ENCODE results near the gene DNHD1. TPM values are rescaled to one million over a fixed set of nuclear protein-coding genes. Genes with fewer than 3 reads are reported as not detected.

Gene DNHD1
- total and polyA plus RNA-seq, 9 of the 15 experiments (the other 6 are each of a cell fraction or from before 2014, with no cell fraction given) = 0.82 to 9.7 (median 3.8) TPM

- TF ChIP-seq MEF2D (tag; conservative IDR thresholded peaks at IDR 0.05; ENCODE audit: low read depth) (no peak), HEY1 (CRISPR knock-in tag; IDR thresholded peaks at IDR 0.05; ENCODE audit: borderline replicate concordance) (no peak), ZNF253 (CRISPR knock-in tag; conservative IDR thresholded peaks at IDR 0.05) (no peak), KDM4B (IDR thresholded peaks at IDR 0.05; ENCODE audit: borderline replicate concordance in 2 of 2, low read depth in 1 of 2) (no peak), ZNF75A (CRISPR knock-in tag; IDR thresholded peaks at IDR 0.05) (no peak)
Observed at GRCh38 chr11:6587360-6587953, 90.4 kb downstream of the DNHD1 start (continued).

DNA sequence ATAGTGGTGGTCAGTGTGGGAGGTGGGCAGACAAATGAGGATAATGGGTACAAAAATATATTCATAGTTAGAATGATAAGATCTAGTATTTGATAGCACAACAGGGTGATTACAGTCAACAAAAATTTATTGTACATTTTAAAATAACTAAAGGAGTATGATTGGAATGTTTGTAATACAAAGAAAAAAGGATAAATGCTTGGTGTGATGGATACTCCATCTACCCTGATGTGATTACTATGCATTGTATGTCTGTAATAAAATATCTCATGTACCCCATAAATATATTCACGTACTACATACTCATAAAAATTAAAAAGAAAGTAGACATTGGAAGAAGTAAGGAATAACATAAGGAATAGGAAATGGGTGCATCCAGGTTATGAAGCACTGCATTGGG lies 90.9 kb downstream of the DNHD1 start:
- no peak overlapping the region for H2AFZ ChIP-seq (ENCODE audit: low read depth, low read length)
- ATAC-seq (no peak), FAIRE-seq (no peak), DNase-seq (ENCODE audit: extremely low read depth in 1 of 4, low spot score in 3 of 4) (no peak)
- peaks cover 8% of the 10 kb centered on the region; the same call in 2 of the 3 replicates for H3K36me3 ChIP-seq (ENCODE audit: control insufficient read depth, insufficient read depth, low read length)
- no peaks in the 10 kb centered on the region for H3K9me1 ChIP-seq (ENCODE audit: control insufficient read depth, insufficient read depth, low read length)
- H3K27ac ChIP-seq (ENCODE audit: extremely low read depth, low read depth, low read length) = no peak overlapping the region
- no peak overlapping the region for H3K4me2 ChIP-seq (ENCODE audit: insufficient read depth, low read length)
- CTCF ChIA-PET (ENCODE audit: low intra/inter-chr PET ratio) = no interaction called here
- in situ Hi-C loops (cut with MboI) (no loop called here), intact Hi-C loops (cut with micrococcal nuclease) (no loop called here)
- BruUV-seq (replicated peaks) = no TSS peak
- WGBS (ENCODE audit: insufficient coverage, low coverage, missing lambda C conversion rate) = 83% methylated on average over 1 of the region's 1 CpG
- H3K9ac ChIP-seq (ENCODE audit: insufficient read depth in 1 of 2, low read depth in 2 of 2, low read length in 2 of 2) = no peak overlapping the region
- H3K27me3 ChIP-seq (ENCODE audit: control insufficient read depth in 2 of 2, insufficient read depth in 2 of 2, low read length in 2 of 2) = no peaks in the 10 kb centered on the region
- H4K20me1 ChIP-seq (replicated peaks; ENCODE audit: control insufficient read depth, insufficient read depth, low read length) = no peaks in the 10 kb centered on the region
- H3K9me3 ChIP-seq (replicated peaks; ENCODE audit: control insufficient read depth, insufficient read depth, low read depth, low read length) = peaks cover 10% of the 10 kb centered on the region
- POLR2A ChIA-PET = interaction anchor here (0.6 to 1.8 kb wide), 3 partner anchors 13 to 164 kb away, joined by 3 to 8 read pairs (median 3); partner anchors contain the start of gene TAF10
- H3K4me1 ChIP-seq (replicated peaks in 1 of 2; ENCODE audit: control insufficient read depth in 2 of 2, insufficient read depth in 2 of 2, low read length in 2 of 2) = peaks cover 0 to 5% of the 10 kb centered on the region in 2 experiments; a peak in 2 of 5 replicates
- no peak for TF ChIP-seq ARID3A (IDR thresholded peaks at IDR 0.05; ENCODE audit: borderline replicate concordance, low read depth, low read length)
- TF ChIP-seq ZNF436 (CRISPR knock-in tag; IDR thresholded peaks at IDR 0.05) = no peak
- TF ChIP-seq ZNF75A (CRISPR knock-in tag; IDR thresholded peaks at IDR 0.05) = no peak
- TF ChIP-seq HNRNPH1 (optimal IDR thresholded peaks at IDR 0.05; ENCODE audit: low read depth, low read length) = no peak
- no peak for TF ChIP-seq HDAC8 (tag; IDR thresholded peaks at IDR 0.05)
- TF ChIP-seq SFPQ (IDR thresholded peaks at IDR 0.05; ENCODE audit: low read depth, low read length) = no peak
- no peak for TF ChIP-seq SAFB (IDR thresholded peaks at IDR 0.05; ENCODE audit: borderline replicate concordance, low read depth, low read length)
- TF ChIP-seq NUFIP1 (IDR thresholded peaks at IDR 0.05; ENCODE audit: partially characterized antibody) = no peak
- no peaks in the 10 kb centered on the region for H3K79me2 ChIP-seq (ENCODE audit: control insufficient read depth, insufficient read depth, low read length)
- no peak overlapping the region for H3K4me3 ChIP-seq
